DOHH2 (cell line): ENCODE measurements around the gene CMIP.

Experiments
- EZH2phosphoT487 ChIP-seq: fragments of 200-600 bp; sonication (generic); IDR thresholded peaks from 2 replicates; pipeline ENCODE4 v1.6.1; 2017; ENCODE audit warnings: borderline replicate concordance, mild to moderate bottlenecking, antibody characterized with exemption, low read length, moderate library complexity, mixed read lengths
- TF ChIP-seq, protein P1 (sequence below): fragments of 200-600 bp; sonication (generic); IDR thresholded peaks from one replicate; pipeline ENCODE4 v1.5.1; 2014; ENCODE audit warnings: antibody characterized with exemption, mild to moderate bottlenecking, low read depth, low read length; ENCODE audit not compliant: poor library complexity, severe bottlenecking

DNA sequence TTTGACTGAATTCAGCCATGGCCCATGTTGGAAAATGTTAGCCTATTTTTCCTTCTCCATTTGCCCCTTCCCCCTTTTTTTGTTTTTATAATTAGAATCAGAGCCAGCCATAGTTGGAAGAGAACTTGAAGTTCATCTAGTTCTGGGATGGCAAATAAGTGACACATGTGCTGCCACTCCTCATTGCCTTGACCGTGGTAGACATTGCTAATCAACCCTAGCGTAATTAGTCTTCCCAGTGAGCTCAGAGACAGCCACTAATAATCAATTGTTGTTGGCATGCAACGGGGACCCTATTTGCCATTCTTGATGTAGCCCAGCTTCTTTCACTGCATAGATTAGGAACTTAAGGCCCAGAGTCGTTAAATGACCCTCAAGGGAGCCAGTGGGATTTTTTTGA is 16.6 kb downstream of the CMIP start:
- TF ChIP-seq, protein P1, sequence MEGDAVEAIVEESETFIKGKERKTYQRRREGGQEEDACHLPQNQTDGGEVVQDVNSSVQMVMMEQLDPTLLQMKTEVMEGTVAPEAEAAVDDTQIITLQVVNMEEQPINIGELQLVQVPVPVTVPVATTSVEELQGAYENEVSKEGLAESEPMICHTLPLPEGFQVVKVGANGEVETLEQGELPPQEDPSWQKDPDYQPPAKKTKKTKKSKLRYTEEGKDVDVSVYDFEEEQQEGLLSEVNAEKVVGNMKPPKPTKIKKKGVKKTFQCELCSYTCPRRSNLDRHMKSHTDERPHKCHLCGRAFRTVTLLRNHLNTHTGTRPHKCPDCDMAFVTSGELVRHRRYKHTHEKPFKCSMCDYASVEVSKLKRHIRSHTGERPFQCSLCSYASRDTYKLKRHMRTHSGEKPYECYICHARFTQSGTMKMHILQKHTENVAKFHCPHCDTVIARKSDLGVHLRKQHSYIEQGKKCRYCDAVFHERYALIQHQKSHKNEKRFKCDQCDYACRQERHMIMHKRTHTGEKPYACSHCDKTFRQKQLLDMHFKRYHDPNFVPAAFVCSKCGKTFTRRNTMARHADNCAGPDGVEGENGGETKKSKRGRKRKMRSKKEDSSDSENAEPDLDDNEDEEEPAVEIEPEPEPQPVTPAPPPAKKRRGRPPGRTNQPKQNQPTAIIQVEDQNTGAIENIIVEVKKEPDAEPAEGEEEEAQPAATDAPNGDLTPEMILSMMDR = no peak
- TF ChIP-seq EZH2phosphoT487 = no peak
